ENCODE measurements around the gene NNMT.

The NNMT gene

DNA sequence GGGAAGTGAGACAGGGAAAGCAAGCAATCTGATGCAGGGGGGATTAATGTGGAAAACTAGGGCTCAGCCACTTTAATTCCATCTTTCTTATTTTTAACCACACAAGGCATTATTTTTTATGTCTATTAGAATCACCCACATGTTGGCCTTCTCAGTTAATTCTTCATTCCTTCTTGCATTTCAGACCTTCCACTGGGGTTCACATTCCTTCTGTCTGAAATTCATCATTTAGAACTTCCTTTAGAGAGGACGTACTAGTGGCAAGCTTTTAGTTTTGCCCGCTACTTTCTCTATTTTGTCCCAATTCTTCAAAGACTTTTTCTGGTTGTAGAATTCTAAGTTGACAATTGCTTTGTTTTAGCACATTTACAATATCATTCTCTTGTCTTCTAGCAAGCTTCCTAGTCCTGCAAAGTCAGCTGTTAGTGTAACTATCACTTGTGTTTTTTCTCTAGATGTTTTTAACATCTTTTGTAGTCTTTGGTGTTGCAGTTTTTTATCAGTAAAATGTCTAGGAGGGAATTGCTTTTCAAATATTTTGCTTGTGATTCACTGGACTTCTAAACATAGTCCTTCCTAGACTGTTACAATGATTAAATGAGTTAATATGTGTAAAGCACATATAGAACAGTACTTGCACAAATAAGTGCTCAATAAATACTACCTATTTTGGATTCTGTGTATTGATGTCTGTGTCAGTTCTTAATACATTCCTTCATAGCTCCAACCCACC is 5.5 kb upstream of the NNMT start:
- TF ChIP-seq EZH2 (IDR thresholded peaks at IDR 0.05; ENCODE audit: borderline replicate concordance, low read length): no peak
- TF ChIP-seq, protein P1, sequence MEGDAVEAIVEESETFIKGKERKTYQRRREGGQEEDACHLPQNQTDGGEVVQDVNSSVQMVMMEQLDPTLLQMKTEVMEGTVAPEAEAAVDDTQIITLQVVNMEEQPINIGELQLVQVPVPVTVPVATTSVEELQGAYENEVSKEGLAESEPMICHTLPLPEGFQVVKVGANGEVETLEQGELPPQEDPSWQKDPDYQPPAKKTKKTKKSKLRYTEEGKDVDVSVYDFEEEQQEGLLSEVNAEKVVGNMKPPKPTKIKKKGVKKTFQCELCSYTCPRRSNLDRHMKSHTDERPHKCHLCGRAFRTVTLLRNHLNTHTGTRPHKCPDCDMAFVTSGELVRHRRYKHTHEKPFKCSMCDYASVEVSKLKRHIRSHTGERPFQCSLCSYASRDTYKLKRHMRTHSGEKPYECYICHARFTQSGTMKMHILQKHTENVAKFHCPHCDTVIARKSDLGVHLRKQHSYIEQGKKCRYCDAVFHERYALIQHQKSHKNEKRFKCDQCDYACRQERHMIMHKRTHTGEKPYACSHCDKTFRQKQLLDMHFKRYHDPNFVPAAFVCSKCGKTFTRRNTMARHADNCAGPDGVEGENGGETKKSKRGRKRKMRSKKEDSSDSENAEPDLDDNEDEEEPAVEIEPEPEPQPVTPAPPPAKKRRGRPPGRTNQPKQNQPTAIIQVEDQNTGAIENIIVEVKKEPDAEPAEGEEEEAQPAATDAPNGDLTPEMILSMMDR (IDR thresholded peaks at IDR 0.05; ENCODE audit: low read length): no peak
- no peaks in the 10 kb centered on the region for H3F3A ChIP-seq (ENCODE audit: insufficient read depth, low read length)
- H3K9me2 ChIP-seq (ENCODE audit: low read depth, low read length): no peaks in the 10 kb centered on the region
- no peaks in the 10 kb centered on the region for H3K36me3 ChIP-seq (ENCODE audit: insufficient read depth, low read length)
- H3K4me3 ChIP-seq (ENCODE audit: low read depth, low read length, poor library complexity, severe bottlenecking): no peak overlapping the region
- no peak overlapping the region for H3K9ac ChIP-seq (ENCODE audit: low read length)
- no peaks in the 10 kb centered on the region for H3K9me3 ChIP-seq (ENCODE audit: low read length)
- H4K20me1 ChIP-seq (ENCODE audit: insufficient read depth, low read length): no peaks in the 10 kb centered on the region
- H3K79me2 ChIP-seq (ENCODE audit: insufficient read depth, low read length): no peaks in the 10 kb centered on the region
- H3K4me1 ChIP-seq (ENCODE audit: insufficient read depth, low read length, severe bottlenecking): no peaks in the 10 kb centered on the region
- H3K4me2 ChIP-seq (ENCODE audit: low read length): no peak overlapping the region
- no peaks in the 10 kb centered on the region for H3K27me3 ChIP-seq (ENCODE audit: insufficient read depth, low read length)
- H3K27ac ChIP-seq (ENCODE audit: low read depth, low read length, poor library complexity, severe bottlenecking): no peak overlapping the region
- no peak overlapping the region for H2AFZ ChIP-seq (ENCODE audit: low read length)

DNA sequence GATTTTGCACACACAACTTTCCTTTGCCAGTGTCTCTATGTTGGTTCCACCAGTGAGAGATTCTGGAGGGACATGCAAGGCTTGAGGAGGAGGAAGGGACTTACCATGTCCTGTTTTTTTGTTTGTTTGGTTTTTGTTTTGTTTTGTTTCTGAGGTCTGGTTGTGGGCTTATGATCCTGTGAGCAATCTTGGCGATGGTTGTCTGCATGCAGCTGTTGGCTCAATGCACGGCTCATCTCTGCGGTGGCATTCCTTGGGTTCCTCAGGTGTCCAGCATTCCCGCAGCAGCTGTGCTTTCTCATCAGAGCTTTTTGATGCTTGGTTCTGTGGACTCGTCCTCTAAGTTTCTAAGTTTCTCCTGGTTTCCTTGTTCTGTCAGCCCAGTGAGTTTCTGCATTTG is 4.8 kb upstream of the NNMT start:
- no peak overlapping the region for H3K27ac ChIP-seq (ENCODE audit: low read depth, low read length, poor library complexity, severe bottlenecking)
- no peaks in the 10 kb centered on the region for H3K9me2 ChIP-seq (ENCODE audit: low read depth, low read length)
- TF ChIP-seq, protein P1 (IDR thresholded peaks at IDR 0.05; ENCODE audit: low read length): no peak
- no peak for TF ChIP-seq EZH2 (IDR thresholded peaks at IDR 0.05; ENCODE audit: borderline replicate concordance, low read length)
- H3K4me3 ChIP-seq (ENCODE audit: low read depth, low read length, poor library complexity, severe bottlenecking): no peak overlapping the region
- no peaks in the 10 kb centered on the region for H3F3A ChIP-seq (ENCODE audit: insufficient read depth, low read length)
- H3K36me3 ChIP-seq (ENCODE audit: insufficient read depth, low read length): no peaks in the 10 kb centered on the region
- H3K4me2 ChIP-seq (ENCODE audit: low read length): no peak overlapping the region
- no peaks in the 10 kb centered on the region for H3K4me1 ChIP-seq (ENCODE audit: insufficient read depth, low read length, severe bottlenecking)
- H3K27me3 ChIP-seq (ENCODE audit: insufficient read depth, low read length): no peaks in the 10 kb centered on the region
- H4K20me1 ChIP-seq (ENCODE audit: insufficient read depth, low read length): no peaks in the 10 kb centered on the region
- no peak overlapping the region for H3K9ac ChIP-seq (ENCODE audit: low read length)
- no peaks in the 10 kb centered on the region for H3K79me2 ChIP-seq (ENCODE audit: insufficient read depth, low read length)
- H3K9me3 ChIP-seq (ENCODE audit: low read length): no peaks in the 10 kb centered on the region
- H2AFZ ChIP-seq (ENCODE audit: low read length): no peak overlapping the region

DNA sequence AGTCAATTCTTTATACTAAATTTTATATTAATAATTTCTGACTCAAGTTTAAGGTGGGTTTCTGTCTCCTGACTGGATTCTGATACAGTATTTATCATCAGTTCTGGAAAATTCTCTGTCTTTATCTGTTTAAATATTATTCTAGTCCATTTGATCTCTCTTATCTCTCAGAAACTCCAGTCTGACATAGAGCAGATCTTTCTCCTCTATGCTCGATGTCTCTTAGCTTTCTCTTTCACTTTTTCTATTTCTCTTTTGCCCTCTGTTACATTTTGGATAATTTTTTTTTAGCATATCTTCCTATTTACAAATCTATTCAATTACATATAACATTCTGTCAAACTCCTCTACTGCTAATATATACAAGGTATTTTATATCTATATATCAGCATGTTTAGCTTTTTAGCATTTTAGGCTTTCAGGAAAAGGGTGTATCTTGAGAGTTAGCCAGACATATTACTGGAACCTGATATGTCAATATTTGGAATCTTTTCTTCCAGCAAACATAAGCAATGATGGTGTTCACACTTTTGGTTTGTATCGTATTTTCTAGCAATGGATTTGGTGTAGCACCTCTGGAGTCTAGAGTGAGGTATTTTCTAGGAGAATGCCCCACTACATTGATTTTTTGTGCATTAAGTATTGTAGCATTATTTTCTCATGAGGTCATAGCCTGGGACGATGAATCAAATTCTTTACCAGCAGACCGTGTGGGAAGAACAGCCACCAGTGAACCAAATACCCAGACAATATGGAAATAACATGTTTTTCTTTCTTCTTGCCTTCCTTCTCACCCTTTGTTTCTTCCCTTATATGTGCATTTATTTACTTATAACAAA is 4.1 kb upstream of the NNMT start:
- Histone ChIP-seq H3K27ac (ENCODE audit: low read depth, low read length, poor library complexity, severe bottlenecking) (no peak overlapping the region), H3K9me3 (ENCODE audit: low read length) (no peaks in the 10 kb centered on the region), H3K36me3 (ENCODE audit: insufficient read depth, low read length) (no peaks in the 10 kb centered on the region), H3F3A (ENCODE audit: insufficient read depth, low read length) (no peaks in the 10 kb centered on the region), H3K27me3 (ENCODE audit: insufficient read depth, low read length) (no peaks in the 10 kb centered on the region), H3K9ac (ENCODE audit: low read length) (no peak overlapping the region), H2AFZ (ENCODE audit: low read length) (no peak overlapping the region), H3K4me2 (ENCODE audit: low read length) (no peak overlapping the region), H3K4me3 (ENCODE audit: low read depth, low read length, poor library complexity, severe bottlenecking) (no peak overlapping the region), H3K79me2 (ENCODE audit: insufficient read depth, low read length) (no peaks in the 10 kb centered on the region), H3K9me2 (ENCODE audit: low read depth, low read length) (no peaks in the 10 kb centered on the region), H3K4me1 (ENCODE audit: insufficient read depth, low read length, severe bottlenecking) (no peaks in the 10 kb centered on the region), H4K20me1 (ENCODE audit: insufficient read depth, low read length) (no peaks in the 10 kb centered on the region)
- TF ChIP-seq, protein P1 (IDR thresholded peaks at IDR 0.05; ENCODE audit: low read length): no peak
- no peak for TF ChIP-seq EZH2 (IDR thresholded peaks at IDR 0.05; ENCODE audit: borderline replicate concordance, low read length)
